ENCODE results near the gene TRPM8.

DNA sequence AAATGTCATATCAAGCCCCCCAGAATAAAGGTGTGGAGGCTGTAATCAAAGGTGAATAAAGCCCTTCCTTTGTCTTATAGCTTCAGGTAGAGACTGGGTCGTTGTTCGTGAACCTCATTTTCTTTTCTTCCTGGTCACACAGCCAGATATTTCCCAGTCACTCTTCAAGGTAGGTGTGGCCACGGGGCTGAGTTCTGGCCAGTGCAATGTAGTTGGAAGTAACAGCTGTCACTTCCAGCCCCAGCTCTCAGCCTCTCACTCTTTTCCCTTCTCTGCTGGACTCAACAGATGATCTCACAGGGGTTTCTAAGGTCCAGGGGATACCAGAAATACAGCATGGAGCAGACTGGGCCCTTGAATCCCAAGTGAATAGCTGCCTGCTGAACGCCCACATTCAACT lies 15.8 kb upstream of the TRPM8 start:
- TF ChIP-seq EZH2phosphoT487 (IDR thresholded peaks at IDR 0.05) (no peak), CTCF (IDR thresholded peaks at IDR 0.05) (no peak), EZH2 (IDR thresholded peaks at IDR 0.05) (no peak)

All from neural progenitor cell (in vitro differentiated cells).